GM23338 (cell line): ENCODE measurements around the gene ZNF273. TPM values are rescaled to one million over a fixed set of nuclear protein-coding genes. Genes with fewer than 3 reads are reported as not detected.

Source experiments
- ATAC-seq: fragments of 200-7000 bp; cut with Tn5 transposase; 3 replicates; pipeline ENCODE4 v1.9.1; 2020
- DNase-seq: peaks from one replicate; pipeline ENCODE4 v3.0.0-alpha.2; 2015; ENCODE audit warnings: low spot score
- H2AFZ ChIP-seq: fragments of 200-600 bp; sonication (generic); 2 replicates; pipeline ENCODE4 v1.8.0; 2016; ENCODE audit warnings: antibody characterized with exemption, mild to moderate bottlenecking, moderate library complexity
- H3F3A ChIP-seq: fragments of 200-600 bp; sonication (generic); replicated peaks from 2 replicates; pipeline ENCODE4 v1.8.0; 2017; ENCODE audit warnings: antibody characterized with exemption, mixed run types, low read depth
- H3K27ac ChIP-seq: fragments of 200-600 bp; sonication (generic); 2 replicates; pipeline ENCODE4 v1.6.1; 2016; ENCODE audit warnings: low read depth
- H3K27me3 ChIP-seq: fragments of 200-600 bp; sonication (generic); 2 replicates; pipeline ENCODE4 v1.8.0; 2016; ENCODE audit warnings: mild to moderate bottlenecking, mixed run types, moderate library complexity; ENCODE audit not compliant: insufficient read depth
- H3K36me3 ChIP-seq: fragments of 200-600 bp; sonication (generic); 2 replicates; pipeline ENCODE4 v1.8.0; 2016; ENCODE audit warnings: mild to moderate bottlenecking; ENCODE audit not compliant: insufficient read depth
- H3K4me1 ChIP-seq: fragments of 200-600 bp; sonication (generic); 2 replicates; pipeline ENCODE4 v1.8.0; 2016; ENCODE audit warnings: mild to moderate bottlenecking, moderate library complexity; ENCODE audit not compliant: insufficient read depth
- H3K4me2 ChIP-seq: fragments of 200-600 bp; sonication (generic); 2 replicates; pipeline ENCODE4 v1.7.1; 2017; ENCODE audit warnings: mixed run types
- H3K4me3 ChIP-seq: fragments of 200-600 bp; sonication (generic); 2 replicates; pipeline ENCODE4 v1.6.1; 2016; ENCODE audit warnings: mixed run types
- H3K79me2 ChIP-seq: fragments of 200-600 bp; sonication (generic); replicated peaks from 2 replicates; pipeline ENCODE4 v1.8.0; 2017; ENCODE audit warnings: mild to moderate bottlenecking; ENCODE audit not compliant: insufficient read depth
- H3K9me2 ChIP-seq: fragments of 200-600 bp; sonication (generic); 2 replicates; pipeline ENCODE4 v1.8.0; 2017; ENCODE audit not compliant: insufficient read depth
- H4K20me1 ChIP-seq: fragments of 200-600 bp; sonication (generic); replicated peaks from 2 replicates; pipeline ENCODE4 v1.8.0; 2017; ENCODE audit warnings: mild to moderate bottlenecking; ENCODE audit not compliant: insufficient read depth
- H3K27ac Mint-ChIP-seq: 2 replicates; pipeline ENCODE4 v1.8.0; 2020; ENCODE audit warnings: inconsistent platforms, mild to moderate bottlenecking, moderate library complexity, mixed read lengths
- H3K27me3 Mint-ChIP-seq: 3 replicates; pipeline ENCODE4 v1.8.0; 2022; ENCODE audit warnings: low read depth, mild to moderate bottlenecking, moderate library complexity, mixed read lengths, inconsistent platforms; ENCODE audit not compliant: insufficient read depth, poor library complexity
- H3K36me3 Mint-ChIP-seq: 3 replicates; pipeline ENCODE4 v1.8.0; 2021; ENCODE audit warnings: low read depth, mild to moderate bottlenecking, inconsistent platforms, moderate library complexity, mixed read lengths
- H3K4me1 Mint-ChIP-seq: 3 replicates; pipeline ENCODE4 v1.8.0; 2020; ENCODE audit warnings: mild to moderate bottlenecking, inconsistent platforms, mixed read lengths
- H3K4me3 Mint-ChIP-seq: 3 replicates; pipeline ENCODE4 v1.8.0; 2021; ENCODE audit warnings: moderate library complexity, mild to moderate bottlenecking, inconsistent platforms, mixed read lengths
- H3K9me3 Mint-ChIP-seq: 3 replicates; pipeline ENCODE4 v1.8.0; 2020; ENCODE audit warnings: moderate library complexity, mild to moderate bottlenecking, inconsistent platforms, mixed read lengths
- EZH2 ChIP-seq: fragments of 200-600 bp; sonication (generic); IDR thresholded peaks from one replicate; pipeline ENCODE4 v1.8.0; 2017; ENCODE audit warnings: antibody characterized with exemption, mild to moderate bottlenecking, low read depth; ENCODE audit not compliant: unreplicated experiment
- EZH2phosphoT487 ChIP-seq: fragments of 200-600 bp; sonication (generic); IDR thresholded peaks from one replicate; pipeline ENCODE4 v1.8.1; 2018; ENCODE audit warnings: antibody characterized with exemption; ENCODE audit not compliant: unreplicated experiment
- JUNB ChIP-seq: IDR thresholded peaks from one replicate; pipeline ENCODE4 v1.6.1; 2016; ENCODE audit warnings: antibody characterized with exemption; ENCODE audit not compliant: unreplicated experiment
- ZNF114 ChIP-seq: fragments of 250-450 bp; sonication (Bioruptor Pico); IDR thresholded peaks from 2 replicates; pipeline ENCODE4 v1.5.0; 2020; ENCODE audit warnings: mild to moderate bottlenecking, moderate library complexity
- ZNF331 ChIP-seq: fragments of 250-450 bp; sonication (Bioruptor Pico); IDR thresholded peaks from 2 replicates; pipeline ENCODE4 v1.5.0; 2020; ENCODE audit warnings: low read depth, mild to moderate bottlenecking, moderate library complexity
- polyA plus RNA-seq: library from polyadenylated mRNA; unstranded; fragments of >200 nt; fragmentation: Nextera tagmentation; extraction: Ambion mirVana; gene quantifications from 2 replicates; pipeline ENCODE4 v1.2.1, GENCODE V29; 2016
- total RNA-seq: library from RNA; depleted of rRNA; stranded (reverse); fragments of >200 nt; shearing (Covaris generic); gene quantifications from 2 replicates; pipeline ENCODE4 v1.2.3, GENCODE V29; 2014
- TF ChIP-seq, protein P1 (sequence below): IDR thresholded peaks from one replicate; pipeline ENCODE4 v1.6.1; 2018; ENCODE audit warnings: antibody characterized with exemption; ENCODE audit not compliant: unreplicated experiment
- TF ChIP-seq, protein P2 (sequence below): IDR thresholded peaks from 2 replicates; pipeline ENCODE4 v1.6.1; 2016; ENCODE audit warnings: antibody characterized with exemption

Gene ZNF273
- total and polyA plus RNA-seq, 2 experiments from 2014 or later = 16.4 to 34.3 TPM

DNA sequence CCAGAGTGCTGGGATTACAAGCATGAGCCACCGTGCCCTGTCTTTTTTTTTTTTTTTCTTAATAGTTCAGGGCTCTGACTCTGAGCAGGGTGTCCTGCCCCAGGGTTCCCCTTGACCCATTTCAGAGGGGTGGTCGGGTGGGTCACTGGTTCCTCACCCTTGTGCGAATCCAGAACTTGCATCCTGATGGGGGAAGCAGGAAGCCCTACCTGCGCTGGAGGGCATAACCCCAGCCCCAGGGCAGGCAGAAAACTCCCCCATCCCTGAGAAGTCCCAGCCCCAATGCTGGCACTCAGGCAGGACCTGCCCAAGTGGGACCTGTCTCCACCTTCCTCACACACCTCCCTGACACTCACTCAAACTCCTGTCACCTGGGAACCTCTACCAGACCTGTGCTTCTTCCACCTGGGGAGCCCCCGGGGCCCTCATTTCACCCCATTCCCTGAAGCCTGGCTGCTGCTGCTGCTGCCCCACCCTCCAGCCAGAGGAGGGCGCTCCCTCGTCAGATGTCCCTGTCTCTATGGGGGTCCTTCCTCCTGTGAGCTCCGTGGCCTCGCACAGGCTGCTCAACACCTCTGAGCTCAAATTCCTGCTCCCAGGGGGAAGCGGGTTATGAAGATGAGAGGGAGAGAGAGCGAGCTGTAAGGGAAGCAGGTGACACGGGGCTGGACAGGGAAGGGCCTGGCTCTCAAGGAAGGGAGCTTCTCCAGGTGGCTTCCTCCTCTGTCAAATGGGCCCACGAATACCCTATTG is 15.1 kb upstream of the ZNF273 start (continued):
- TF ChIP-seq ZNF114 (CRISPR knock-in tag) = no peak
- no peak for TF ChIP-seq EZH2phosphoT487

DNA sequence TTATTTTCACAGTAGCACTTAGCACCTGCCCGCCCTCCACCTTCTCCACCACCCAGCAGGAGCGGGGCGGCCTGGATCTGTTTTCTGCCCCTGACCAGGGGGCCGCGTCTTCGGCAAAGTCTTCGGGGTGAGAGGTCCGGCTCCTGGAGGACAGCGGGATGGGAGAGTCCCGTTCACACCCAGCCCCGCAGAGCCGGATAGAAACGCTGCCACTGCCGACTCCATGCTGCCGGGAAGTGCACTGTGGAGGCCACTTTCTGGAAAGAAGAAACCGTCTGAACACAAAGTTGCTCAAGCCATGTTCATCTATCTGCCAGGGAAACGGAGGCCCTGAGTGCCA is 14.5 kb upstream of the ZNF273 start:
- Mint-ChIP-seq H3K4me3 (peak overlapping the region; percentile 82), H3K9me3 (peaks cover 2% of the 10 kb centered on the region; the same call in 2 of the 3 replicates), H3K27ac (no peak overlapping the region), H3K4me1 (peaks cover 13% of the 10 kb centered on the region), H3K27me3 (peaks cover 60% of the 10 kb centered on the region), H3K36me3 (no peaks in the 10 kb centered on the region; the same call in 2 of the 3 replicates)
- Histone ChIP-seq H3K79me2 (no peaks in the 10 kb centered on the region), H3K9me2 (no peaks in the 10 kb centered on the region), H3K4me2 (peak overlapping the region; percentile 97), H3K36me3 (no peaks in the 10 kb centered on the region), H4K20me1 (no peaks in the 10 kb centered on the region), H3K4me3 (peak overlapping the region; percentile 79), H3K27ac (no peak overlapping the region), H3K27me3 (peaks cover 86% of the 10 kb centered on the region), H3K4me1 (peaks cover 2% of the 10 kb centered on the region; the same call in 1 of the 2 replicates), H3F3A (no peaks in the 10 kb centered on the region), H2AFZ (peak overlapping the region; percentile 98)
- TF ChIP-seq EZH2phosphoT487 (peak; percentile 16), EZH2 (peak; percentile 64), ZNF331 (CRISPR knock-in tag) (no peak)
- TF ChIP-seq, protein P1, sequence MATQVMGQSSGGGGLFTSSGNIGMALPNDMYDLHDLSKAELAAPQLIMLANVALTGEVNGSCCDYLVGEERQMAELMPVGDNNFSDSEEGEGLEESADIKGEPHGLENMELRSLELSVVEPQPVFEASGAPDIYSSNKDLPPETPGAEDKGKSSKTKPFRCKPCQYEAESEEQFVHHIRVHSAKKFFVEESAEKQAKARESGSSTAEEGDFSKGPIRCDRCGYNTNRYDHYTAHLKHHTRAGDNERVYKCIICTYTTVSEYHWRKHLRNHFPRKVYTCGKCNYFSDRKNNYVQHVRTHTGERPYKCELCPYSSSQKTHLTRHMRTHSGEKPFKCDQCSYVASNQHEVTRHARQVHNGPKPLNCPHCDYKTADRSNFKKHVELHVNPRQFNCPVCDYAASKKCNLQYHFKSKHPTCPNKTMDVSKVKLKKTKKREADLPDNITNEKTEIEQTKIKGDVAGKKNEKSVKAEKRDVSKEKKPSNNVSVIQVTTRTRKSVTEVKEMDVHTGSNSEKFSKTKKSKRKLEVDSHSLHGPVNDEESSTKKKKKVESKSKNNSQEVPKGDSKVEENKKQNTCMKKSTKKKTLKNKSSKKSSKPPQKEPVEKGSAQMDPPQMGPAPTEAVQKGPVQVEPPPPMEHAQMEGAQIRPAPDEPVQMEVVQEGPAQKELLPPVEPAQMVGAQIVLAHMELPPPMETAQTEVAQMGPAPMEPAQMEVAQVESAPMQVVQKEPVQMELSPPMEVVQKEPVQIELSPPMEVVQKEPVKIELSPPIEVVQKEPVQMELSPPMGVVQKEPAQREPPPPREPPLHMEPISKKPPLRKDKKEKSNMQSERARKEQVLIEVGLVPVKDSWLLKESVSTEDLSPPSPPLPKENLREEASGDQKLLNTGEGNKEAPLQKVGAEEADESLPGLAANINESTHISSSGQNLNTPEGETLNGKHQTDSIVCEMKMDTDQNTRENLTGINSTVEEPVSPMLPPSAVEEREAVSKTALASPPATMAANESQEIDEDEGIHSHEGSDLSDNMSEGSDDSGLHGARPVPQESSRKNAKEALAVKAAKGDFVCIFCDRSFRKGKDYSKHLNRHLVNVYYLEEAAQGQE = no peak
- peak; percentile 28 for DNase-seq
- peak; percentile 31 for ATAC-seq

DNA sequence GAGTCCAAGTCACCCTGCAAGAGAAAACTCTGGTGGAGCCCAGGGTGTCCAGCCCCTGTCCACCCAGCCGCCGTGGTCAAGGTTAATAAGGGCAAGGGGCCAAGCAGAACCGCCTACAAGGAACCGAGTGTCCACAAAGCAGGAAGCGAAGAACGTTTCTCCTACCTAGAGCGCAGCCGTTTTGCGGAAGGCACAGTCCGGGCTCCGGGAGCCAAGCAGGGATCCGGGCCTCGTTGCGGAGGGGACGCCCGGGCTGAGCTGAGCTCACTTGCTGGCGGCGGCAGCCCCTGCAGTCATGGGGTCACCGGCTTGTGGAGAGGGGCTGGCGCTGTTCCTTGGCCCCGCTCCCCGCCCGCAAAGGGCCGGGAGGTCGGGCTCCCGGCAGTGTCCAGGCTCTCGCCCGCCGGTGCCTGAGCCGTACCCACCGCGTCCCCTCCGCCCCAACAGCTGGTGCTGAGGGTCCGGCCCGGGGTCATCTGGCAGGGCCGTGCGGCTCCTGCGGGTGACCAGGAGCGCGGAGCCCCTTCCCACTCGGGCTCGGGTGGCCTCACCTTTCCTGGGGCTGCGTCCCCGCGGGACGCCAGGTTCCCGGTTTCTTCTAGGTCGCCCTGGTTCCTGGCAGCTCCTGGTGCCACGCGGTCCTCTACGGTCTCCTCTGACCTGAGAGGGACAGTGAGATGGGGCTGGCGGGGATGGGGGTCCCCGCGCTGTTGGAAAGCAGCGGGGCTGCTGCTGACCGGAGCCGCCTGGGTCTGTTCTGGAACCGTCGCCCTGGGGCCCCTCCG is 14.0 kb upstream of the ZNF273 start:
- peaks cover 81% of the 10 kb centered on the region for H3K27me3 ChIP-seq
- H2AFZ ChIP-seq = peak overlapping the region; percentile 98

More for the DNA sequence above, 14.0 kb upstream of the ZNF273 start:
- Histone ChIP-seq H3K4me3 (peak overlapping the region; percentile 79), H3K4me1 (peaks cover 8% of the 10 kb centered on the region), H3K4me2 (peak overlapping the region; percentile 97), H3K27ac (no peak overlapping the region), H3K36me3 (no peaks in the 10 kb centered on the region), H3K79me2 (no peaks in the 10 kb centered on the region), H3K9me2 (no peaks in the 10 kb centered on the region), H3F3A (no peaks in the 10 kb centered on the region), H4K20me1 (no peaks in the 10 kb centered on the region)
- peaks cover 54% of the 10 kb centered on the region for H3K27me3 Mint-ChIP-seq
- no peak for TF ChIP-seq JUNB
- TF ChIP-seq, protein P2, sequence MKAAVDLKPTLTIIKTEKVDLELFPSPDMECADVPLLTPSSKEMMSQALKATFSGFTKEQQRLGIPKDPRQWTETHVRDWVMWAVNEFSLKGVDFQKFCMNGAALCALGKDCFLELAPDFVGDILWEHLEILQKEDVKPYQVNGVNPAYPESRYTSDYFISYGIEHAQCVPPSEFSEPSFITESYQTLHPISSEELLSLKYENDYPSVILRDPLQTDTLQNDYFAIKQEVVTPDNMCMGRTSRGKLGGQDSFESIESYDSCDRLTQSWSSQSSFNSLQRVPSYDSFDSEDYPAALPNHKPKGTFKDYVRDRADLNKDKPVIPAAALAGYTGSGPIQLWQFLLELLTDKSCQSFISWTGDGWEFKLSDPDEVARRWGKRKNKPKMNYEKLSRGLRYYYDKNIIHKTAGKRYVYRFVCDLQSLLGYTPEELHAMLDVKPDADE = no peak
- TF ChIP-seq EZH2phosphoT487 = peak; percentile 38
- no peaks in the 10 kb centered on the region; the same call in 2 of the 3 replicates for H3K36me3 Mint-ChIP-seq
- no peaks in the 10 kb centered on the region; the same call in 2 of the 3 replicates for H3K9me3 Mint-ChIP-seq
- H3K4me3 Mint-ChIP-seq = peak overlapping the region; percentile 82
- ATAC-seq (peak; percentile 53), DNase-seq (peak; percentile 53)
- H3K4me1 Mint-ChIP-seq = peaks cover 13% of the 10 kb centered on the region
- H3K27ac Mint-ChIP-seq = no peak overlapping the region
